ENCODE data around the gene SYT1.

GRCh38 chr12:79291711-79292110 is 427.1 kb downstream of the SYT1 start:
- TF ChIP-seq POLR2A (IDR thresholded peaks at IDR 0.05): no peak
- TF ChIP-seq, protein P1, sequence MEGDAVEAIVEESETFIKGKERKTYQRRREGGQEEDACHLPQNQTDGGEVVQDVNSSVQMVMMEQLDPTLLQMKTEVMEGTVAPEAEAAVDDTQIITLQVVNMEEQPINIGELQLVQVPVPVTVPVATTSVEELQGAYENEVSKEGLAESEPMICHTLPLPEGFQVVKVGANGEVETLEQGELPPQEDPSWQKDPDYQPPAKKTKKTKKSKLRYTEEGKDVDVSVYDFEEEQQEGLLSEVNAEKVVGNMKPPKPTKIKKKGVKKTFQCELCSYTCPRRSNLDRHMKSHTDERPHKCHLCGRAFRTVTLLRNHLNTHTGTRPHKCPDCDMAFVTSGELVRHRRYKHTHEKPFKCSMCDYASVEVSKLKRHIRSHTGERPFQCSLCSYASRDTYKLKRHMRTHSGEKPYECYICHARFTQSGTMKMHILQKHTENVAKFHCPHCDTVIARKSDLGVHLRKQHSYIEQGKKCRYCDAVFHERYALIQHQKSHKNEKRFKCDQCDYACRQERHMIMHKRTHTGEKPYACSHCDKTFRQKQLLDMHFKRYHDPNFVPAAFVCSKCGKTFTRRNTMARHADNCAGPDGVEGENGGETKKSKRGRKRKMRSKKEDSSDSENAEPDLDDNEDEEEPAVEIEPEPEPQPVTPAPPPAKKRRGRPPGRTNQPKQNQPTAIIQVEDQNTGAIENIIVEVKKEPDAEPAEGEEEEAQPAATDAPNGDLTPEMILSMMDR (IDR thresholded peaks at IDR 0.05): no peak

Measured in prostate gland (tissue), 2 donors.